ENCODE results near the gene PHF3. TPM values are rescaled to one million over a fixed set of nuclear protein-coding genes. Genes with fewer than 3 reads are reported as not detected.

PHF3 gene
- total RNA-seq, 4 donors from 2014 or later: 60.0 to 98.1 (median 79.8) TPM

- ATAC-seq: no peak
- TF ChIP-seq, protein P1, sequence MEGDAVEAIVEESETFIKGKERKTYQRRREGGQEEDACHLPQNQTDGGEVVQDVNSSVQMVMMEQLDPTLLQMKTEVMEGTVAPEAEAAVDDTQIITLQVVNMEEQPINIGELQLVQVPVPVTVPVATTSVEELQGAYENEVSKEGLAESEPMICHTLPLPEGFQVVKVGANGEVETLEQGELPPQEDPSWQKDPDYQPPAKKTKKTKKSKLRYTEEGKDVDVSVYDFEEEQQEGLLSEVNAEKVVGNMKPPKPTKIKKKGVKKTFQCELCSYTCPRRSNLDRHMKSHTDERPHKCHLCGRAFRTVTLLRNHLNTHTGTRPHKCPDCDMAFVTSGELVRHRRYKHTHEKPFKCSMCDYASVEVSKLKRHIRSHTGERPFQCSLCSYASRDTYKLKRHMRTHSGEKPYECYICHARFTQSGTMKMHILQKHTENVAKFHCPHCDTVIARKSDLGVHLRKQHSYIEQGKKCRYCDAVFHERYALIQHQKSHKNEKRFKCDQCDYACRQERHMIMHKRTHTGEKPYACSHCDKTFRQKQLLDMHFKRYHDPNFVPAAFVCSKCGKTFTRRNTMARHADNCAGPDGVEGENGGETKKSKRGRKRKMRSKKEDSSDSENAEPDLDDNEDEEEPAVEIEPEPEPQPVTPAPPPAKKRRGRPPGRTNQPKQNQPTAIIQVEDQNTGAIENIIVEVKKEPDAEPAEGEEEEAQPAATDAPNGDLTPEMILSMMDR (IDR thresholded peaks at IDR 0.05): no peak
- no peak for TF ChIP-seq POLR2A (IDR thresholded peaks at IDR 0.05)
- no peak for TF ChIP-seq POLR2AphosphoS5 (IDR thresholded peaks at IDR 0.05)
- TF ChIP-seq EP300 (IDR thresholded peaks at IDR 0.05): no peak
- Histone ChIP-seq H3K27me3 (no peaks in the 10 kb centered on the region), H3K4me1 (peaks cover 0 to 7% (median 0%) of the 10 kb centered on the region in 3 donors), H3K9me3 (no peaks in the 10 kb centered on the region), H3K4me3 (no peak overlapping the region), H3K36me3 (no peaks in the 10 kb centered on the region), H3K27ac (no peak overlapping the region)
- 79% methylated on average over 1 of the region's 1 CpG; no CpG with 5 or more reads in 1 of the 2 donors for WGBS, 2 donors (ENCODE audit: low coverage in 1 of 2)
Measured at GRCh38 chr6:63630466-63630865, 5.1 kb upstream of the PHF3 start.

GRCh38 chr6:63634630-63635029 lies 972 bp upstream of the PHF3 start:
- Histone ChIP-seq H3K36me3 (no peaks in the 10 kb centered on the region), H3K27ac (no peak overlapping the region), H3K4me1 (peaks cover 0 to 34% (median 8%) of the 10 kb centered on the region in 3 donors), H3K27me3 (no peaks in the 10 kb centered on the region), H3K9me3 (no peaks in the 10 kb centered on the region), H3K4me3 (no peak overlapping the region)
- TF ChIP-seq POLR2A (IDR thresholded peaks at IDR 0.05) (no peak), EP300 (IDR thresholded peaks at IDR 0.05) (no peak), POLR2AphosphoS5 (IDR thresholded peaks at IDR 0.05) (no peak)
- TF ChIP-seq, protein P1 (IDR thresholded peaks at IDR 0.05): no peak
- ATAC-seq: no peak
- 36 to 50% methylated on average over 2 of the region's 2 CpGs for WGBS, 2 donors (ENCODE audit: low coverage in 1 of 2)

GRCh38 chr6:63635215-63635587 lies 401 bp upstream of the PHF3 start:
- no peaks in the 10 kb centered on the region for H3K9me3 ChIP-seq
- TF ChIP-seq POLR2AphosphoS5 (IDR thresholded peaks at IDR 0.05) (no peak), EP300 (IDR thresholded peaks at IDR 0.05) (no peak), POLR2A (IDR thresholded peaks at IDR 0.05) (no peak)
- TF ChIP-seq, protein P1 (IDR thresholded peaks at IDR 0.05): no peak
- no peaks in the 10 kb centered on the region for H3K36me3 ChIP-seq
- 0 to 5% methylated on average over 2 to 4 of the region's 5 CpGs for WGBS, 2 donors (ENCODE audit: low coverage in 1 of 2)
- peak overlapping the region; percentile 89 to 96 (median 95) for H3K27ac ChIP-seq
- peaks cover 0 to 40% (median 11%) of the 10 kb centered on the region in 3 donors for H3K4me1 ChIP-seq
- peak overlapping the region; percentile 82 to 85 for H3K4me3 ChIP-seq
- H3K27me3 ChIP-seq: no peaks in the 10 kb centered on the region
- ATAC-seq: no peak

- no peaks in the 10 kb centered on the region for H3K27me3 ChIP-seq
- TF ChIP-seq EP300 (IDR thresholded peaks at IDR 0.05): no peak
- no peaks in the 10 kb centered on the region for H3K9me3 ChIP-seq
- peaks cover 0 to 54% (median 16%) of the 10 kb centered on the region in 3 donors for H3K4me1 ChIP-seq
- no peak for ATAC-seq
- 0% methylated on average over 2 to 13 of the region's 23 CpGs for WGBS, 2 donors (ENCODE audit: low coverage in 1 of 2)
- H3K4me3 ChIP-seq: peak overlapping the region; percentile 82 to 85
- H3K27ac ChIP-seq: peak overlapping the region; percentile 89 to 96 (median 95)
- no peaks in the 10 kb centered on the region for H3K36me3 ChIP-seq
Measured at GRCh38 chr6:63636518-63637021, 968 bp downstream of the PHF3 start.

GRCh38 chr6:63637865-63638445 lies 2.4 kb downstream of the PHF3 start:
- no peak overlapping the region for H3K27ac ChIP-seq
- H3K36me3 ChIP-seq: no peaks in the 10 kb centered on the region
- peaks cover 0 to 67% (median 16%) of the 10 kb centered on the region in 3 donors for H3K4me1 ChIP-seq
- no peaks in the 10 kb centered on the region for H3K9me3 ChIP-seq
- ATAC-seq: no peak
- H3K27me3 ChIP-seq: no peaks in the 10 kb centered on the region
- H3K4me3 ChIP-seq: peak overlapping the region in 1 of 2 donors; percentile 82
- TF ChIP-seq, protein P1 (IDR thresholded peaks at IDR 0.05): peak in 1 of 4 experiments; percentile 8
- TF ChIP-seq POLR2AphosphoS5 (IDR thresholded peaks at IDR 0.05) (no peak), POLR2A (IDR thresholded peaks at IDR 0.05) (no peak)
- WGBS, 2 donors (ENCODE audit: low coverage in 1 of 2): 21 to 45% methylated on average over 2 of the region's 2 CpGs

All from gastroesophageal sphincter (tissue), 4 donors.